ENCODE data around the gene CENPQ.

Gene CENPQ

DNA sequence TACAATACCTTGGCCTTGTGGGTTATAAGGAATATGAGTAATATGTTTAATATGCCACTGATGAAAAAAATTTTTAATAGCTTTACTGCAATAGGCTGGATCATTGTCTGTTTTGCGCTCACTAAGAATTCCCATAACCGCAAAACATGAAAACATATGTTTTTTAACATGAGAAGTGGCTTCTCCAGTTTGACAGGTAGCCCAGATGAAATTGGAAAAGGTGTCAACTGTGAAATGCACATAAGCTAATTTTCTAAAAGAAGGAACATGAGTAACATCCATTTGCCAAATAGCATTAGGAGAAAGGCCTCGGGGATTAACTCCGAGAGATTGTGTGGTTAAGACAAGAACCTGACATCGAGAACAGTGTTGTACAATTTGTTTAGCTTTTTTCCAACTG lies 41.5 kb downstream of the CENPQ start:
- no peak for DNase-seq (ENCODE audit: low read depth in 2 of 2)

- no peak for DNase-seq (ENCODE audit: low read depth in 2 of 2)
Measured at GRCh38 chr6:49506569-49507111, 43.5 kb downstream of the CENPQ start.

GRCh38 chr6:49509342-49509741 lies 46.2 kb downstream of the CENPQ start:
- no peak for DNase-seq (ENCODE audit: low read depth in 2 of 2)

GRCh38 chr6:49513153-49513989 lies 50.2 kb downstream of the CENPQ start:
- no peak for DNase-seq (ENCODE audit: low read depth in 2 of 2)

- DNase-seq (ENCODE audit: low read depth in 2 of 2) = no peak
Measured at GRCh38 chr6:49514571-49515484, 51.7 kb downstream of the CENPQ start.

- no peak for DNase-seq (ENCODE audit: low read depth in 2 of 2)
Measured at GRCh38 chr6:49515485-49516146, 52.4 kb downstream of the CENPQ start.

DNA sequence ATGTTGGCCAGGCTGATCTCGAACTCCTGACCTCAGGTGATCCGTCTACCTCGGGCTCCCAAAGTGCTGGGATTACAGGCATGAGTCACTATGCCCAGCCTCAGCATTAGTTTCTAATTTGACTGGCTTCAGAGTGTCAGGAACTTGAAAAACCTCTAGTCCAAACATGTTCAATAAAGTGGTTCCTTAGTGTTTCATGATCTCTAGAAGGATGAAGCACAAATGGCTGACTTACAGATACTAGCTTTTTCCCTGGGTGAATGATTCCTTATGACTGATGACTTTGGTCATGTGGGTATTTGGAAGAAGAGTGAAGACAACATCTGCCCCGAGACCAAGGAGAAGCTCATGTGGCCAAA lies 53.0 kb downstream of the CENPQ start:
- no peak for DNase-seq (ENCODE audit: low read depth in 2 of 2)

GRCh38 chr6:49517919-49518318 lies 54.7 kb downstream of the CENPQ start:
- no peak for DNase-seq (ENCODE audit: low read depth in 2 of 2)

GRCh38 chr6:49519660-49520059 lies 56.5 kb downstream of the CENPQ start:
- DNase-seq (ENCODE audit: low read depth in 2 of 2) = no peak

DNA sequence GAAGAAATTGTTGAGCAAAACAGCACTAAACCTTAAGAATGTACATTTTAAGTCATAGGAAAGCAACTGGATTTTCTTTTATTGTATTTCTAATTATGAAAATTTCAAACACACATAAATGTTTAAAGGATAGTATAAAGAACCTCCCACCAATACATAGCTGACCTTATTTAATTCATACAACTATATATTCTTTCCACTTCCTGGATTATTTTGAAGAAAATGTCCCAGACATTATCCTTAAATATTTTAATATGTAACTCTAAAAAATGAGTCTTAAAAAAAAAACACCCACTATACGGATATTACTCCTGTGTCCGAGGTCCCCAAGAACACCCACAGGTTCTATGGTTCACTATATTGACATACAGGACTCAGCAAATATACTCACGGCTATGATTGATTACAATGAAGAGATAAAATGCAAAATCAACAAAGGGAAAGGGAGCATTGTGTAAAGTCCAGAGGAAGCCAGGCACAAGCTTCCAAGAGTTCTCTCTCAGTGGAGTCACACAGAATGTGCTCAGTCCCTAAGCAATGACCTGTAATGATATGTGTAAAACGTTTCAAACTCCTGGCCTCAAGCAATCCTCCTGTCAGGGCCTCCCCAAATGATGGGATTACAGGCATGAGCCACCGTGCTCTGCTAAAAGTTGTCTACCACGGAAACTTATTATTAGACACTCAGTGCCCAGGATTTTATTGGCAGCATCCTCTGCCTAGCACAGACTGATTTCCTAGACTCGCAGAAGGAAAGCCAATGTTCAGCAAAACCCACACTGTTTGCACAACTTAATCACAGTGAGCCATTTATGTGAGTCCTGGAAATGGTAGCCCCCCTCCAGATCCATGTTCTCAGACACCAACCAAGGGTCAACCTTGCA lies 59.8 kb downstream of the CENPQ start:
- no peak for DNase-seq (ENCODE audit: low read depth in 2 of 2)

- DNase-seq (ENCODE audit: low read depth in 2 of 2) = no peak
Measured at GRCh38 chr6:49523901-49524300, 60.7 kb downstream of the CENPQ start.

- DNase-seq (ENCODE audit: low read depth in 2 of 2) = no peak
Measured at GRCh38 chr6:49524541-49524940, 61.4 kb downstream of the CENPQ start.

GRCh38 chr6:49526598-49526997 lies 63.4 kb downstream of the CENPQ start:
- DNase-seq (ENCODE audit: low read depth in 2 of 2) = no peak

DNA sequence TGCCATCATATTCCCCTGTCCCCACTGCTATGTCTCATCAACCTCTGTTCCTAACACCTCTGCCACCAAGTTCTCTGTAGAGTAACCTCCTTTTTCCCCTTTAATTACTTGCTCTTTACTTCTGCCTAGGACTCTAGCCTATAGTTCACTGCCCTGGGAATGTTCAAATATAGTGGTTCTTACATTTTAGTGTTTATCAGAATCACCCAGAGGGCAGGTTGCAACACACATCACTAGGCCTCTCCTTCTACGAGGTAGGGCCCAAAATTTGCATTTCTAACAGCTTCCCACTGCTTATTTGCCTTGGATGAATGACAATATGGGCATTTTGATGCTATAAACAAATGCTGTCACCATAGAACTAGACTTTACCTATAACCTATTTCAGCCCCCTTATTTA lies 64.2 kb downstream of the CENPQ start:
- no peak for DNase-seq (ENCODE audit: low read depth in 2 of 2)

DNA sequence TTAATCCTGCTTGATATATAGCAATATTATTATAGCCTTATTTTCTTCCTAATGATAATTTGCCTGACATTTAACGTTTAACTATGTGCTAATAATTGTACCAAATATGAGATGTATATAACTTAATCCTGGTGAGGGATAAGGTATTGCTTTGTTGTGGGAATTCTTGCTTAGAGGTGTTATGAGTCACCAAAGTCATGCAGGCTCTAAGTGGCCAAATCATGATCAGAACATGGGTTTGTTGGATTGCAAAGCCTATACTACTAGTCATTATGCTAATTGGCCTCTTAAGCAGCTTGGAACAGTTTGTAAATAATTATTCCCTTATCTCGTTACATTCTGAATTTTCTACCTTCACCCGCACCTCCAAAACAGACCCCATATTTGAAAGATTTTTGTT lies 65.4 kb downstream of the CENPQ start:
- no peak for DNase-seq (ENCODE audit: low read depth in 2 of 2)

DNA sequence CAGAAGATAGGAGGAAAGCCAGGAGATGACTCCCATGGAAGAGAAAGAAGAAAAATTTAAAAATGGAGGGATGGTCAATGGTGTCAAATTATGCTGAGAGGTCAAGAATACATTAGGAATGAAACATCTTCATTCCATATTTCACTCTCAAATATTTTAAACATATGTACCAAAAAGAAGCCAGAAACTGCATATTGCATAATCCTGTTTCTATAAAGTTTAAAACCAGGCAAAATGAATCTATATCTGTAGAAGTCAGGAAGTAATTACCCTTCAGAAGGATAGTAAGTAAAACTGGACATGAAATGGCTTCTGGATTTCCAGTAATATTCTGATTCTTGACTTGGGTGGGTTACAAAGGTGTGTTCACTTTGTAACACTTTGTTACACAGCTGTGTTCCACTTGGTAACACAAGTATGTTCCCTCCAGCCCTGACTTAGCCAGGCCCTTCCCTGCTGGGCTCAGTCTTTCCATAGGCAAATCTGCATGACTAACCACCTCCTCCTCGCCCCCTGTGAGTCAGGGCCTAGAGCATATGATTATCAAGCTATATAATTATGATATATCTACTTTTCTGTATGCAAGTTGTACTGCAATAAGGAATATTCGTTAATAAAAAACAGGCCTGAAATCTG lies 67.1 kb downstream of the CENPQ start:
- no peak for DNase-seq (ENCODE audit: low read depth in 2 of 2)

DNA sequence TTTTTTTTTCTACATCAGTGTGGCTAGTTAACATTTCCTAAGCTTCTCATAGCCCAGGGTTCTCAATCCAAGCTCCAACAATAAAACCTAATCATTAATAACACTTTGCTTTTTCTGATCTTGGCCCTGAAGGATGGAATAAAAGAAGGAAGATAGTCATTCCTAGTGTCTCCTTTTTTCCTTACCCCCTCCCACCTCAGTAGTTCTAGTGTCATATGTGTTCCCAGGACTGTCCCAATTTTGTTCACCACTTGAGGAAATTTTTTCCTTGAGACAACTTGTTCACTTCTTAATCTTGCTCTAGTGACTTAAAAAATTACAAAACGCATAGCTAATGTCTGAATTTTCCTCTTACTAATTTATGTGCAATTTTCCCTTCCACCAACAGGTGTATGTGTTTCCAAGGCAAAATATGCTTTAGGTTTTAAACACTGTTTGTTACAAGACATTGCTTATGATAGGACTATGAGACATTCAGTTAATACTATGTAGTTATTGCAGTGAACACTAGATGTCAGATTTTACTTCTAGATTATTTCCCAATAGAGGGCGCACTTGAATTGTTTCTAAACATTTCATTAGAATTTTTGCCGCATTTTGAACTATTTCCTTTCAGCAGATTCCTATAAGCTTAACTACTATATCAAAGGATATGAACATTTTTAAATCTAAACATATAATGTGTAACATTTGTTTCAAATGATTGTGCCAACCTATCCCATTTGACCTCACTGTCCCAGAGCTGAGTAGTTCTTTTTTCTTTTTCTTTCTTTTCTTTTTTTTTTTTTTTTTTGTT lies 68.8 kb downstream of the CENPQ start:
- no peak for DNase-seq (ENCODE audit: low read depth in 2 of 2)

GRCh38 chr6:49535795-49536194 lies 72.6 kb downstream of the CENPQ start:
- no peak for DNase-seq (ENCODE audit: low read depth in 2 of 2)

DNA sequence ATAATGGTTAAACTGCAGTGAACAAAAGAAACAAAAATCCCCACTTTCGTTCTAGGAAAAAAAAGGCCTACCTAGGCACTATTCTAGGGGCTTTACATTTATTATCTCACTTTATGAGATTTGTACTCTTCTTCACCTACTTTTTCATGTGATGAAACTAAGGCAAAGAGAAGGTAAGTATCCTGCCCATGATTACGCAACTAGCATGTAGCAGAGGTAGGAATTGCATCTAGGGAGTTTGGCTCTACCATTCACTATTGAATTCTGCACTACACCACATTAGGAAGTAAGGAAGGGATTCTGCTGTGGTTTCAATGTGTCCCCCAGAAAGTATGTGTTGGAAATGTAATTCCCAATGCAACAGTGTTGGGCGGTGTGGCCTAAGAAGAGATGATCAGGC lies 75.9 kb downstream of the CENPQ start:
- DNase-seq (ENCODE audit: low read depth in 2 of 2) = no peak

DNA sequence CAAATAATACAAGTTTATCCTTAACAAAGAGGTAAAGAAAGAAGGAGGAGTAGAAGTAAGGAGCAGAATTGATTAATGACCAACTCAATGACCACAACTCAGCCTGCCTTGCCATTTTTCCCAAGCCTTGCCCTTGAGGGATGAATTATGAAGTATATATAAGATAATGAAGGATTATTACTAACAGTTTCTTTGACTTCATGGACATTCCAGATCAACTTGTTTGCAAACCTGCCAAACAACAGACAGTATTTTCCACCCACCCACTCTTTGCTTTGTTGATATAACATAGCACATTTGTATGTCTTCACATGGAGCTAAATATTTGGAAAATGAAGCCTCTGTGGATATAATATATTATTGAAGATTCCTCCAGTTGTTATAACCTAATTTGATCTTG lies 77.4 kb downstream of the CENPQ start:
- no peak for DNase-seq (ENCODE audit: low read depth in 2 of 2)
